NT2/D1 (cell line): Measurements from ENCODE around the gene UBTD2.

Source experiments
- DNase-seq: peaks from one replicate; pipeline ENCODE4 v3.0.0-alpha.2; 2011; ENCODE audit warnings: low read depth, low spot score
- H3K27me3 ChIP-seq: 2 replicates; pipeline ENCODE4 v1.6.0; 2011; ENCODE audit warnings: mild to moderate bottlenecking; ENCODE audit not compliant: insufficient read length, insufficient read depth
- H3K36me3 ChIP-seq: 2 replicates; pipeline ENCODE4 v1.6.1; 2011; ENCODE audit warnings: mild to moderate bottlenecking, low read length, mixed read lengths; ENCODE audit not compliant: insufficient read depth, insufficient read length
- H3K4me1 ChIP-seq: 2 replicates; pipeline ENCODE4 v1.5.1; 2011; ENCODE audit not compliant: insufficient read depth, insufficient read length
- H3K4me3 ChIP-seq: 2 replicates; pipeline ENCODE4 v1.5.1; 2011; ENCODE audit warnings: low read depth; ENCODE audit not compliant: insufficient read length
- H3K9ac ChIP-seq: 2 replicates; pipeline ENCODE4 v1.6.0; 2011; ENCODE audit warnings: low read depth; ENCODE audit not compliant: insufficient read length
- H3K9me3 ChIP-seq: 2 replicates; pipeline ENCODE4 v1.5.1; 2011; ENCODE audit warnings: mild to moderate bottlenecking, low read length; ENCODE audit not compliant: insufficient read depth
- SUZ12 ChIP-seq: IDR thresholded peaks from 2 replicates; pipeline ENCODE4 v1.6.1; 2011; ENCODE audit not compliant: insufficient read length, insufficient read depth; ENCODE audit errors: extremely low read depth
- YY1 ChIP-seq: IDR thresholded peaks from 2 replicates; pipeline ENCODE4 v1.6.1; 2011; ENCODE audit not compliant: insufficient read length, insufficient read depth
- ZNF274 ChIP-seq: IDR thresholded peaks from 2 replicates; pipeline ENCODE4 v1.6.1; 2011; ENCODE audit warnings: mild to moderate bottlenecking, low read depth, low read length

The UBTD2 gene

DNA sequence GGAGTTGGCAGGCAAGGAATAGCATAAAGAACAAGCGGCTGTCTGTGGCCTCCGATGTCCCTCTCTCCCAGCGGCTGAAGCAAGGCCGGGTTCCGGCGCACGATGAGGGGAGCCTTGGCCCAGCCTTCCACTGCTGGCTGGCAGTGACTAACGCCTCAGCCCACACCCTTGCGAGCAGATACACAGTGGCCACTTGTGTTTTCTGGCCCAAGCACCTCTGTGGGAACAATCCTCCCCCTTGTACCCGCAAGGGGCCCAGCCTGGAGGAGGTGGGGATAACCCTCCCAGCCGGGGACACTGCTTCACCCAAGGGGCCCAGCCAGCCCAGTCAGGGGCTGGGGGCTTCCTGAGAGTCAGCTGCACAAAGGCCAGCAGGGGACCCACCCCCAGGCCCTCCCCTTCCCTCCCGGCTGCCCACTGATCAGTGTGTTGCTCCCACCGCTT lies 118.8 kb downstream of the UBTD2 start:
- Histone ChIP-seq H3K4me3 (no peak overlapping the region), H3K9ac (no peak overlapping the region), H3K4me1 (peaks cover 18% of the 10 kb centered on the region), H3K27me3 (no peaks in the 10 kb centered on the region), H3K9me3 (no peaks in the 10 kb centered on the region), H3K36me3 (peaks cover 8% of the 10 kb centered on the region)
- no peak for TF ChIP-seq SUZ12
- TF ChIP-seq YY1 = no peak
- TF ChIP-seq ZNF274 = no peak
- no peak for DNase-seq

DNA sequence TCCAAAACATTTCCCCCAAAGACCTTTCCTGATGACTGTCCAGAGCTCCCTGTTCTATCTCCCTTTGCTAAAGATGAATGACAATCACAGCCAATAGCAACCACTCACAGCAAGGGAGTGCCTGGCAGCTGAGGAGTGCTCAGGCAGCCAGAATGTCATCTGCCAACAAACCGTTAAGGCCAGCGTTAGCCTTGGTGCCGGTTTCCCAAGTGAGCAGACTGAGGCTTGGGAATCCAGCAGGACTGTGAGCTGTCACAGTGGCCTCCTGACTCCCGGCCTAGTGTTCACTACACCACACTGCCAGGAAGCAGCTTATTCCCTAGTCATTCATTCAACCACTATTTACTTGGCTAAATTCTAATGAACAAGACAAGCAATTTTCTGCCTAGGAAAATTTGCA lies 120.2 kb downstream of the UBTD2 start:
- no peaks in the 10 kb centered on the region for H3K9me3 ChIP-seq
- H3K4me1 ChIP-seq = peaks cover 14% of the 10 kb centered on the region
- no peak for TF ChIP-seq YY1
- no peak for TF ChIP-seq ZNF274
- DNase-seq = no peak
- no peak overlapping the region for H3K9ac ChIP-seq
- H3K27me3 ChIP-seq = no peaks in the 10 kb centered on the region
- no peak overlapping the region for H3K4me3 ChIP-seq
- H3K36me3 ChIP-seq = peaks cover 8% of the 10 kb centered on the region

DNA sequence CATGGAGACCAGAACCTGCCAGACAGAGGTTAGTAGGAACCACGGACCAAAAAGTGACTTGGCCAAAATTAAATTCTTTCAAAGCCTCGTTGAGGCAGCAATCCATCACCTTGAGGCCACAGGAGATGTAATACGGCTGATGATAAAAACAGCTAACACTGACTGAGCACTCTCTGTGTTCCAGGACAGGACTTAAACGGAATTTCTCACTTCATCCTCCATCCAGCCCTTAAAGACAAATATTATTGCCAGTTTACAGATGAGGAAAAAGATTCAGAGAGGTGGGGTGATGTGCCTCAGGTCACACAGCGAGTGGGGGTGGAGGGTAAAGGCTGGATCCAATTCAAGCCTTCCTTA lies 120.6 kb downstream of the UBTD2 start:
- TF ChIP-seq SUZ12 (no peak), ZNF274 (no peak), YY1 (no peak)
- peaks cover 8% of the 10 kb centered on the region for H3K36me3 ChIP-seq
- H3K9ac ChIP-seq = no peak overlapping the region
- peaks cover 10% of the 10 kb centered on the region for H3K4me1 ChIP-seq
- no peak overlapping the region for H3K4me3 ChIP-seq
- DNase-seq = no peak
- H3K9me3 ChIP-seq = no peaks in the 10 kb centered on the region
- H3K27me3 ChIP-seq = no peaks in the 10 kb centered on the region

GRCh38 chr5:172162323-172162986 lies 121.1 kb downstream of the UBTD2 start:
- Histone ChIP-seq H3K9ac (no peak overlapping the region), H3K36me3 (peaks cover 8% of the 10 kb centered on the region), H3K4me3 (no peak overlapping the region), H3K27me3 (no peaks in the 10 kb centered on the region), H3K4me1 (peaks cover 10% of the 10 kb centered on the region), H3K9me3 (no peaks in the 10 kb centered on the region)
- no peak for DNase-seq
- TF ChIP-seq SUZ12 (no peak), ZNF274 (no peak), YY1 (no peak)

GRCh38 chr5:172160506-172160905 lies 123.1 kb downstream of the UBTD2 start:
- Histone ChIP-seq H3K36me3 (peaks cover 10% of the 10 kb centered on the region), H3K9me3 (no peaks in the 10 kb centered on the region), H3K9ac (no peak overlapping the region), H3K4me3 (no peak overlapping the region), H3K4me1 (peaks cover 10% of the 10 kb centered on the region), H3K27me3 (no peaks in the 10 kb centered on the region)
- TF ChIP-seq SUZ12 = no peak
- TF ChIP-seq ZNF274 = no peak
- no peak for TF ChIP-seq YY1
- no peak for DNase-seq
